ENCODE data around the gene OGFOD3.

Gene OGFOD3

GRCh38 chr17:82434216-82434565 lies 15.8 kb upstream of the OGFOD3 start:
- H3K27me3 ChIP-seq (ENCODE audit: low read length), result no peaks in the 10 kb centered on the region
- H3K79me2 ChIP-seq (ENCODE audit: insufficient read depth, low read length), result no peaks in the 10 kb centered on the region
- no peaks in the 10 kb centered on the region for H3F3A ChIP-seq (ENCODE audit: insufficient read depth)
- no peak overlapping the region for H3K27ac ChIP-seq (ENCODE audit: low read depth, low read length)
- no peaks in the 10 kb centered on the region for H3K36me3 ChIP-seq (ENCODE audit: low read length)
- H3K9me3 ChIP-seq (ENCODE audit: insufficient read depth, low read length), result no peaks in the 10 kb centered on the region
- no peaks in the 10 kb centered on the region for H3K9me2 ChIP-seq (replicated peaks; ENCODE audit: insufficient read depth, low read length)
- TF ChIP-seq EZH2phosphoT487 (conservative IDR thresholded peaks at IDR 0.05; ENCODE audit: low read length), result no peak
- no peak for TF ChIP-seq CTCF (IDR thresholded peaks at IDR 0.05; ENCODE audit: insufficient read depth, low read length, poor library complexity, severe bottlenecking)
- H2AFZ ChIP-seq (ENCODE audit: low read depth, low read length, severe bottlenecking), result no peak overlapping the region
- H3K9ac ChIP-seq (ENCODE audit: low read length), result no peak overlapping the region
- H4K20me1 ChIP-seq (ENCODE audit: low read depth, low read length), result no peaks in the 10 kb centered on the region
- no peak overlapping the region for H3K4me2 ChIP-seq (ENCODE audit: low read depth, low read length, poor library complexity, severe bottlenecking)
- H3K4me3 ChIP-seq (ENCODE audit: insufficient read depth, low read length, poor library complexity, severe bottlenecking), result no peak overlapping the region

GRCh38 chr17:82433560-82434215 lies 15.3 kb upstream of the OGFOD3 start:
- no peak for TF ChIP-seq EZH2phosphoT487 (conservative IDR thresholded peaks at IDR 0.05; ENCODE audit: low read length)
- no peak for TF ChIP-seq CTCF (IDR thresholded peaks at IDR 0.05; ENCODE audit: insufficient read depth, low read length, poor library complexity, severe bottlenecking)
- Histone ChIP-seq H3K4me3 (ENCODE audit: insufficient read depth, low read length, poor library complexity, severe bottlenecking) (no peak overlapping the region), H3K4me2 (ENCODE audit: low read depth, low read length, poor library complexity, severe bottlenecking) (no peak overlapping the region)

GRCh38 chr17:82432017-82432416 lies 13.6 kb upstream of the OGFOD3 start:
- H3K36me3 ChIP-seq (ENCODE audit: low read length), result no peaks in the 10 kb centered on the region
- no peak overlapping the region for H3K4me3 ChIP-seq (ENCODE audit: insufficient read depth, low read length, poor library complexity, severe bottlenecking)
- no peaks in the 10 kb centered on the region for H4K20me1 ChIP-seq (ENCODE audit: low read depth, low read length)
- no peak overlapping the region for H3K9ac ChIP-seq (ENCODE audit: low read length)
- no peaks in the 10 kb centered on the region for H3K27me3 ChIP-seq (ENCODE audit: low read length)
- no peaks in the 10 kb centered on the region for H3K79me2 ChIP-seq (ENCODE audit: insufficient read depth, low read length)
- H3K4me2 ChIP-seq (ENCODE audit: low read depth, low read length, poor library complexity, severe bottlenecking), result no peak overlapping the region
- no peak for TF ChIP-seq EZH2phosphoT487 (conservative IDR thresholded peaks at IDR 0.05; ENCODE audit: low read length)
- no peak for TF ChIP-seq CTCF (IDR thresholded peaks at IDR 0.05; ENCODE audit: insufficient read depth, low read length, poor library complexity, severe bottlenecking)
- no peak overlapping the region for H3K27ac ChIP-seq (ENCODE audit: low read depth, low read length)
- H3F3A ChIP-seq (ENCODE audit: insufficient read depth), result no peaks in the 10 kb centered on the region
- H2AFZ ChIP-seq (ENCODE audit: low read depth, low read length, severe bottlenecking), result no peak overlapping the region
- H3K9me3 ChIP-seq (ENCODE audit: insufficient read depth, low read length), result no peaks in the 10 kb centered on the region
- H3K9me2 ChIP-seq (replicated peaks; ENCODE audit: insufficient read depth, low read length), result no peaks in the 10 kb centered on the region

More at GRCh38 chr17:82433560-82434215, 15.3 kb upstream of the OGFOD3 start:
- no peak overlapping the region for H3K9ac ChIP-seq (ENCODE audit: low read length)
- H3F3A ChIP-seq (ENCODE audit: insufficient read depth), result no peaks in the 10 kb centered on the region
- no peaks in the 10 kb centered on the region for H3K36me3 ChIP-seq (ENCODE audit: low read length)
- no peaks in the 10 kb centered on the region for H3K79me2 ChIP-seq (ENCODE audit: insufficient read depth, low read length)
- no peak overlapping the region for H2AFZ ChIP-seq (ENCODE audit: low read depth, low read length, severe bottlenecking)
- H3K9me2 ChIP-seq (replicated peaks; ENCODE audit: insufficient read depth, low read length), result no peaks in the 10 kb centered on the region
- H3K27ac ChIP-seq (ENCODE audit: low read depth, low read length), result no peak overlapping the region
- H3K27me3 ChIP-seq (ENCODE audit: low read length), result no peaks in the 10 kb centered on the region
- H3K9me3 ChIP-seq (ENCODE audit: insufficient read depth, low read length), result no peaks in the 10 kb centered on the region
- H4K20me1 ChIP-seq (ENCODE audit: low read depth, low read length), result no peaks in the 10 kb centered on the region

All from SU-DHL-6 (cell line).